SU-DHL-6 (cell line): ENCODE data around the gene TAS2R38.

Experiments used
- H2AFZ ChIP-seq: fragments of 200-600 bp; sonication (generic); 2 replicates; pipeline ENCODE4 v1.6.1; 2014; ENCODE audit warnings: low read depth, mild to moderate bottlenecking, moderate library complexity, mixed read lengths, antibody characterized with exemption, low read length; ENCODE audit not compliant: severe bottlenecking
- H3F3A ChIP-seq: fragments of 200-600 bp; shearing (Covaris generic); 2 replicates; pipeline ENCODE4 v1.6.0; 2016; ENCODE audit warnings: antibody characterized with exemption, mild to moderate bottlenecking; ENCODE audit not compliant: insufficient read depth
- H3K27ac ChIP-seq: fragments of 200-600 bp; sonication (generic); 2 replicates; pipeline ENCODE4 v1.5.1; 2016; ENCODE audit warnings: low read depth, mild to moderate bottlenecking, low read length, moderate library complexity, mixed read lengths
- H3K27me3 ChIP-seq: fragments of 200-600 bp; sonication (generic), shearing (Covaris generic); 2 replicates; pipeline ENCODE4 v1.6.0; 2014; ENCODE audit warnings: mild to moderate bottlenecking, low read length
- H3K36me3 ChIP-seq: fragments of 200-600 bp; sonication (generic); 2 replicates; pipeline ENCODE4 v1.6.1; 2014; ENCODE audit warnings: mild to moderate bottlenecking, low read length, mixed read lengths
- H3K4me2 ChIP-seq: fragments of 300-600, 200-600 bp; shearing (Covaris generic), sonication (generic); 2 replicates; pipeline ENCODE4 v1.6.0; 2014; ENCODE audit warnings: low read length, low read depth, mild to moderate bottlenecking; ENCODE audit not compliant: poor library complexity, severe bottlenecking
- H3K4me3 ChIP-seq: fragments of 200-600 bp; sonication (generic); 2 replicates; pipeline ENCODE4 v1.5.1; 2014; ENCODE audit warnings: antibody characterized with exemption, low read length, mild to moderate bottlenecking, mixed read lengths; ENCODE audit not compliant: insufficient read depth, poor library complexity, severe bottlenecking
- H3K79me2 ChIP-seq: fragments of 200-600 bp; sonication (generic); 2 replicates; pipeline ENCODE4 v1.6.1; 2014; ENCODE audit warnings: mild to moderate bottlenecking, low read length, moderate library complexity; ENCODE audit not compliant: insufficient read depth
- H3K9ac ChIP-seq: fragments of 200-600 bp; sonication (generic); 2 replicates; pipeline ENCODE4 v1.7.0; 2014; ENCODE audit warnings: mild to moderate bottlenecking, low read length
- H3K9me2 ChIP-seq: fragments of 200-600 bp; sonication (generic); replicated peaks from 2 replicates; pipeline ENCODE4 v1.6.1; 2014; ENCODE audit warnings: low read length; ENCODE audit not compliant: insufficient read depth
- H3K9me3 ChIP-seq: fragments of 200-600 bp; sonication (generic); 2 replicates; pipeline ENCODE4 v1.6.1; 2014; ENCODE audit warnings: low read length, mixed read lengths; ENCODE audit not compliant: insufficient read depth
- H4K20me1 ChIP-seq: fragments of 200-600 bp; sonication (generic); 2 replicates; pipeline ENCODE4 v1.6.1; 2014; ENCODE audit warnings: low read depth, mild to moderate bottlenecking, antibody characterized with exemption, low read length, moderate library complexity, mixed read lengths
- EZH2phosphoT487 ChIP-seq: fragments of 200-600 bp; sonication (generic), shearing (Covaris generic); conservative IDR thresholded peaks from 2 replicates; pipeline ENCODE4 v1.6.1; 2018; ENCODE audit warnings: mild to moderate bottlenecking, antibody characterized with exemption, low read length, moderate library complexity, mixed read lengths
- TF ChIP-seq, protein P1 (sequence below): fragments of 200-600 bp; sonication (generic); IDR thresholded peaks from one replicate; pipeline ENCODE4 v1.5.1; 2017; ENCODE audit warnings: antibody characterized with exemption, mild to moderate bottlenecking, low read length, moderate library complexity; ENCODE audit not compliant: insufficient read depth, poor library complexity, severe bottlenecking

The TAS2R38 gene

DNA sequence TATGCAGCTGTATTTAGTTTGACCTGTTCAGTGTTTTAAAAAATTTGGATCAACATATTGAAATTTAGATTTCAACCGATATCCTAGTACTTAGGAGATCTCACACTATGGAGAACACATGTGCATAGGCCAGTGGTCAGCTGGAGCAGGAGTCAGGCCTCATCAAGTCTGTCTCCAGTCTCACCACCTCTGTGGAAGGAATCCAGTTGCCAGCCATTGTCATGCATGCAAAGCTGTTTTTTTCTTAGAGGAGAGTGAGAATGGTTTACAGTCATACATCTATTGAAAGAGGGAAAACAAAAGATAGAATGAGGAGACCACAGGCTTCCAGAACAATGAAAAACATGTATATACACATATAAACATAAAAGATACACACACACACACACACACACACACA is 19.2 kb downstream of the TAS2R38 start:
- no peaks in the 10 kb centered on the region for H4K20me1 ChIP-seq
- no peak overlapping the region for H3K4me3 ChIP-seq
- H3K27me3 ChIP-seq, result no peaks in the 10 kb centered on the region
- no peak overlapping the region for H3K27ac ChIP-seq
- no peaks in the 10 kb centered on the region for H3K36me3 ChIP-seq
- no peaks in the 10 kb centered on the region for H3K79me2 ChIP-seq
- H3F3A ChIP-seq, result no peaks in the 10 kb centered on the region
- H3K4me2 ChIP-seq, result no peak overlapping the region
- TF ChIP-seq EZH2phosphoT487, result no peak
- TF ChIP-seq, protein P1, sequence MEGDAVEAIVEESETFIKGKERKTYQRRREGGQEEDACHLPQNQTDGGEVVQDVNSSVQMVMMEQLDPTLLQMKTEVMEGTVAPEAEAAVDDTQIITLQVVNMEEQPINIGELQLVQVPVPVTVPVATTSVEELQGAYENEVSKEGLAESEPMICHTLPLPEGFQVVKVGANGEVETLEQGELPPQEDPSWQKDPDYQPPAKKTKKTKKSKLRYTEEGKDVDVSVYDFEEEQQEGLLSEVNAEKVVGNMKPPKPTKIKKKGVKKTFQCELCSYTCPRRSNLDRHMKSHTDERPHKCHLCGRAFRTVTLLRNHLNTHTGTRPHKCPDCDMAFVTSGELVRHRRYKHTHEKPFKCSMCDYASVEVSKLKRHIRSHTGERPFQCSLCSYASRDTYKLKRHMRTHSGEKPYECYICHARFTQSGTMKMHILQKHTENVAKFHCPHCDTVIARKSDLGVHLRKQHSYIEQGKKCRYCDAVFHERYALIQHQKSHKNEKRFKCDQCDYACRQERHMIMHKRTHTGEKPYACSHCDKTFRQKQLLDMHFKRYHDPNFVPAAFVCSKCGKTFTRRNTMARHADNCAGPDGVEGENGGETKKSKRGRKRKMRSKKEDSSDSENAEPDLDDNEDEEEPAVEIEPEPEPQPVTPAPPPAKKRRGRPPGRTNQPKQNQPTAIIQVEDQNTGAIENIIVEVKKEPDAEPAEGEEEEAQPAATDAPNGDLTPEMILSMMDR, result no peak
- H2AFZ ChIP-seq, result no peak overlapping the region
- H3K9me3 ChIP-seq, result no peaks in the 10 kb centered on the region
- H3K9me2 ChIP-seq, result no peaks in the 10 kb centered on the region; the same call in 1 of the 2 replicates
- no peak overlapping the region for H3K9ac ChIP-seq

DNA sequence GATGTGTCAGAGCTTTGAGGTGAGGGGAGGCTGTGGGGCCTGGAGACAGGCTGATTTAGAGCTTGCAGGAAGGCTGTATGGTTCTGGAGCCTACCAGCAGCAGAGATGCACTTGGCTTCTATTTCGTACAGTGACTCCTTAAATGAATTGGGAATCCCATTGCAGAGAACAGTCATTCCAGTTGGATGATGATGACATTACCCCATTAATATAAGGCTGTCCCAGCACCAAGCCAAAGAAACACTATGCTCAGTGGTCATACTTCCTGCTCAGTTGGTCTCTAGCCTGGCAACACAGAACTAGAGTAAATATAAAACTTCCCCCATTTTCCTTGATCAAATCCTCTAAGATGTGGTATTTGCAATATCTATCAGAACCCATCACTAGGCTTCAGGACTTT is 21.1 kb downstream of the TAS2R38 start:
- H3K9me3 ChIP-seq, result no peaks in the 10 kb centered on the region
- no peak overlapping the region for H3K4me3 ChIP-seq
- no peaks in the 10 kb centered on the region for H4K20me1 ChIP-seq
- H2AFZ ChIP-seq, result no peak overlapping the region
- no peak overlapping the region for H3K4me2 ChIP-seq
- no peak overlapping the region for H3K9ac ChIP-seq
- no peak for TF ChIP-seq EZH2phosphoT487
- TF ChIP-seq, protein P1, result no peak
- no peaks in the 10 kb centered on the region for H3K79me2 ChIP-seq
- H3K36me3 ChIP-seq, result no peaks in the 10 kb centered on the region
- H3K9me2 ChIP-seq, result no peaks in the 10 kb centered on the region; the same call in 1 of the 2 replicates
- H3K27me3 ChIP-seq, result no peaks in the 10 kb centered on the region
- no peak overlapping the region for H3K27ac ChIP-seq
- no peaks in the 10 kb centered on the region for H3F3A ChIP-seq

DNA sequence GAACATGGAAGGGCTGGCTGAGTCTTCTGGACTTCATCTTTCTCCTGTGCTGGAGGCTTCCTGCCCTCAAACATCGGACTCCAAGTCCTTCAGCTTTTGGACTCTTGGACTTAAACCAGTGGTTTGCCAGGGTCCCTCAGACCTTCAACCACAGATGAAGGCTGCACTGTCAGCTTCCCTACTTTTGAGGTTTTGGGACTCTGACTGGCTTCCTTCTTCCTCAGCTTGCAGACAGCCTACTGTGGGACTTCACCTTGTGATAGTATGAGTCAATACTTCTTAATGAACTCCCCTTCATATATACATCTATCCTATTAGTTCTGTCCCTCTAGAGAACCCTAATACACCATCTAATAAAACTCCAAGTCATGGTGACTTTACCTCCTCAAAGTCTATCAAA is 22.8 kb downstream of the TAS2R38 start:
- H2AFZ ChIP-seq, result no peak overlapping the region
- H4K20me1 ChIP-seq, result no peaks in the 10 kb centered on the region
- H3K4me3 ChIP-seq, result no peak overlapping the region
- no peaks in the 10 kb centered on the region for H3K27me3 ChIP-seq
- no peaks in the 10 kb centered on the region; the same call in 1 of the 2 replicates for H3K9me2 ChIP-seq
- no peak overlapping the region for H3K4me2 ChIP-seq
- H3K79me2 ChIP-seq, result no peaks in the 10 kb centered on the region
- no peaks in the 10 kb centered on the region for H3K9me3 ChIP-seq
- no peaks in the 10 kb centered on the region for H3F3A ChIP-seq
- no peaks in the 10 kb centered on the region for H3K36me3 ChIP-seq
- no peak overlapping the region for H3K27ac ChIP-seq
- no peak overlapping the region for H3K9ac ChIP-seq
- TF ChIP-seq EZH2phosphoT487, result no peak
- TF ChIP-seq, protein P1, result no peak

- Histone ChIP-seq H3K36me3 (no peaks in the 10 kb centered on the region), H3K79me2 (no peaks in the 10 kb centered on the region), H3K4me3 (no peak overlapping the region), H3K27ac (no peak overlapping the region), H3K9me3 (no peaks in the 10 kb centered on the region), H3K4me2 (no peak overlapping the region), H2AFZ (no peak overlapping the region), H3F3A (no peaks in the 10 kb centered on the region), H3K27me3 (no peaks in the 10 kb centered on the region), H3K9ac (no peak overlapping the region), H3K9me2 (no peaks in the 10 kb centered on the region; the same call in 1 of the 2 replicates), H4K20me1 (no peaks in the 10 kb centered on the region)
- TF ChIP-seq, protein P1, result no peak
- TF ChIP-seq EZH2phosphoT487, result no peak
Measured at GRCh38 chr7:141949911-141950310, 23.7 kb downstream of the TAS2R38 start.
